ENCODE results near the gene RPL27.
"Not testable (repeated sequence)": the region's sequence is repeated elsewhere in the genome, so short reads cannot be mapped to it uniquely, and the experiment has no call there.

DNA sequence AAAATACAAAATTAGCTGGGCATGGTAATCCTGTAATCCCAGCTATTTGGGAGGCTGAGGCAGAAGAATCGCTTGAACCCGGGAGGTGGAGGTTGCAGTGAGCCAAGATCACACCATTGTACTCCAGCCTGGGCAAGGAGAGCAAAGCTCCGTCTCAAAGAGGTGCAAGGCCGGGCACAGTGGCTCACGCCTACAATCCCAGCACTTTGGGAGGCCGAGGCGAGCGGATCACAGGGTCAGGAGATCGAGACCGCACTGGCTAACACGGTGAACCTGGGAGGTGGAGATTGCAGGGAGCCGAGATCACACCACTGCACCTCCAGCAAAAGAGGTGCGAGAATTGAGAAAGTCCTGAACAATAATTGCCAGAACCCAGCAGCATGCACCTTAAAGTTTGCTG lies 2.7 kb downstream of the RPL27 start:
- TF ChIP-seq, protein P1, sequence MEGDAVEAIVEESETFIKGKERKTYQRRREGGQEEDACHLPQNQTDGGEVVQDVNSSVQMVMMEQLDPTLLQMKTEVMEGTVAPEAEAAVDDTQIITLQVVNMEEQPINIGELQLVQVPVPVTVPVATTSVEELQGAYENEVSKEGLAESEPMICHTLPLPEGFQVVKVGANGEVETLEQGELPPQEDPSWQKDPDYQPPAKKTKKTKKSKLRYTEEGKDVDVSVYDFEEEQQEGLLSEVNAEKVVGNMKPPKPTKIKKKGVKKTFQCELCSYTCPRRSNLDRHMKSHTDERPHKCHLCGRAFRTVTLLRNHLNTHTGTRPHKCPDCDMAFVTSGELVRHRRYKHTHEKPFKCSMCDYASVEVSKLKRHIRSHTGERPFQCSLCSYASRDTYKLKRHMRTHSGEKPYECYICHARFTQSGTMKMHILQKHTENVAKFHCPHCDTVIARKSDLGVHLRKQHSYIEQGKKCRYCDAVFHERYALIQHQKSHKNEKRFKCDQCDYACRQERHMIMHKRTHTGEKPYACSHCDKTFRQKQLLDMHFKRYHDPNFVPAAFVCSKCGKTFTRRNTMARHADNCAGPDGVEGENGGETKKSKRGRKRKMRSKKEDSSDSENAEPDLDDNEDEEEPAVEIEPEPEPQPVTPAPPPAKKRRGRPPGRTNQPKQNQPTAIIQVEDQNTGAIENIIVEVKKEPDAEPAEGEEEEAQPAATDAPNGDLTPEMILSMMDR (IDR thresholded peaks at IDR 0.05), result not testable (repeated sequence)
- TF ChIP-seq POLR2AphosphoS5, POLR2A (IDR thresholded peaks at IDR 0.05): not testable (repeated sequence)
